ENCODE measurements around the gene RFNG. TPM values are rescaled to one million over a fixed set of nuclear protein-coding genes. Genes with fewer than 3 reads are reported as not detected.

Gene RFNG
- total and polyA plus RNA-seq, 10 of the 15 experiments (the other 5 are each of a cell fraction or from before 2014, with no cell fraction given): 0.10 to 19.6 (median 6.2) TPM

- Histone ChIP-seq H3K9me3 (replicated peaks; ENCODE audit: control insufficient read depth, insufficient read depth, low read length) (no peaks in the 10 kb centered on the region), H4K20me1 (ENCODE audit: control insufficient read depth, insufficient read depth) (no peaks in the 10 kb centered on the region), H3K4me2 (ENCODE audit: control insufficient read depth, insufficient read depth) (no peak overlapping the region), H3K79me2 (ENCODE audit: control insufficient read depth, insufficient read depth, low read length) (no peaks in the 10 kb centered on the region), H2AFZ (ENCODE audit: control insufficient read depth, low read depth, low read length) (no peak overlapping the region), H3K27ac (ENCODE audit: control insufficient read depth, insufficient read depth) (no peak overlapping the region), H3K4me1 (ENCODE audit: control insufficient read depth, insufficient read depth, low read length) (no peaks in the 10 kb centered on the region), H3K36me3 (ENCODE audit: control insufficient read depth in 2 of 2, insufficient read depth in 2 of 2, low read length in 1 of 2) (no peaks in the 10 kb centered on the region; a peak in 1 of 4 replicates), H3K4me3 (no peak overlapping the region), H3K9ac (ENCODE audit: control insufficient read depth, insufficient read depth, low read length) (no peak overlapping the region), H3K27me3 (replicated peaks in 1 of 2; ENCODE audit: control insufficient read depth in 2 of 2, insufficient read depth in 2 of 2, low read length in 1 of 2) (no peaks in the 10 kb centered on the region)
- intact Hi-C loops (cut with micrococcal nuclease; ENCODE audit: unreplicated experiment): no loop called here
- no TSS peak for BruUV-seq (replicated peaks)
- FAIRE-seq (no peak), DNase-seq (ENCODE audit: low read depth, low spot score) (no peak), ATAC-seq (no peak)
- POLR2A ChIA-PET: interaction anchor here (0.7 kb wide), 1 partner anchor 1076 kb away, joined by 3 read pairs; no protein-coding TSS in a partner anchor
- in situ Hi-C loops (cut with MboI): no loop called here
- TF ChIP-seq USF1 (IDR thresholded peaks at IDR 0.05; ENCODE audit: borderline replicate concordance, extremely low read length, insufficient read depth, low read depth, low read length): no peak
- no peak for TF ChIP-seq MEF2A (IDR thresholded peaks at IDR 0.05; ENCODE audit: insufficient read depth, low read depth, low read length)
- no peak for TF ChIP-seq NKRF (conservative IDR thresholded peaks at IDR 0.05)
- TF ChIP-seq POLR2AphosphoS2 (IDR thresholded peaks at IDR 0.05; ENCODE audit: low read depth, low read length): no peak
- WGBS (ENCODE audit: insufficient coverage, insufficient replicate concordance, low lambda C conversion rate, missing lambda C conversion rate): 49% methylated on average over 9 of the region's 9 CpGs
- RAD21 ChIA-PET (ENCODE audit: unreplicated experiment): no interaction called here
- SMC1A ChIA-PET (ENCODE audit: uncharacterized antibody, unreplicated experiment): no interaction called here
- CTCF ChIA-PET: interaction anchor here (0.6 kb wide), 1 partner anchor 639 kb away, joined by 3 read pairs; no protein-coding TSS in a partner anchor
These were observed 21.8 kb upstream of the RFNG start for GRCh38 chr17:82073446-82073845.
